T47D (cell line): ENCODE measurements around the gene ALG3.
A peak's percentile ranks its signal among the peaks of the same experiment; 100 is the strongest.

Experiments used
- DNase-seq, 2 experiments: peaks; one replicate each; pipeline versions ENCODE4 v3.0.0 to v3.0.0-alpha.2; 2011 to 2012; ENCODE audit warnings: low read depth in 1 of 2, low spot score in 1 of 2
- JUND ChIP-seq: IDR thresholded peaks from 2 replicates; pipeline ENCODE4 v1.6.1; 2012; ENCODE audit warnings: low read depth
- in situ Hi-C: cut with HindIII; loops from 2 replicates; pipeline ENCODE4 v1.10.0; 2016; ENCODE audit warnings: low sequenced_read_pairs, low pct_unique_long_range_greater_than_20kb

Gene ALG3

DNA sequence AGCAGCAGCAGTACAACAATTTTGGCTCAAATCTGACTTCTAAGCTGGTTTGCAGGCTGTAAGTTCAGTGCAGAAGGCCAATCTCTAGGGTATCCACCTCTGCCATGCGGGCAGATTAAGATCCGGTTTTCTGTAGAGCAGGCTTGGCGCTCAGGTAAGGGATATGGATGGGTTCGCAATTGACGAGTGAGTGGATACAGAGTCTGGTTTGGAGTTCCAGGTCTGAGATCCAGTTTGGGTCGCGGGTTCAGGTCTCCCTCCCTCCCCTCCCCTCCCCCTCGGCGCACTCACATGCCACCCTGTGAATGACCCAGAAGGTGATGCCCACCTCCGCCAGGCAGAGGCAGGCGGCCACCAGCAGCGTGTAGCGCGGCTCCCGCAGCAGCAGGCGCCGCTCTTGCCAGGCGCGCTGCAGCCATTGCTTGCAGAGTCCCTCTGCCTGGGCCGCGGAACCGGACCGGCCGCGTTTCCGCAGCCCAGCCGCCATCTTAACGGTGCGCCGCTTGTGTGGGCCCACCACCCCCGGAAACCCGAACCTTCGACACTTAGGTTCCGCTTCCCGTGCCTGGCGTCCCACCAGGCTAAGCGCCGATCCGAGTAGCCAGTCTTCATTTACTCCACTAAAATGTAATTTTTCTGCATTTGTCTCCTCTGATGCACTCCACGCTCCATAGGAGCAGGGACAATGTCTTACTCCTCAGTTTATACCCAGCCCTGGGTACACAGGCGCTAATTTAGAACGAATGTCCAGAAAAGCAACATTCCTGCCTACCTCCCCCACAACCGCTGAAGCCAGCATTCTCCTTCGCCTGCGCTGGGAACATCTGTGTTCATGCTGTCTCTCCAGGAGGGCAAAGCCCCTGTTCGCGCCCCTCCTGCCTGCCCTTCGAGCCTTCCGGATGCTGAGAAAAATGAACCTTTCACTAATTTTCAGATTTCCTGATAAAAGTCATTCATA is at the start of gene ALG3:
TSS of gene ALG3 (minus strand) at position 509 of the 958 bp plus-strand sequence. CDS start at position 487, 22 bp downstream.
- TF ChIP-seq JUND, result no peak
- DNase-seq, result peak; percentile 92 to 97
- in situ Hi-C loops, result no loop called here

DNA sequence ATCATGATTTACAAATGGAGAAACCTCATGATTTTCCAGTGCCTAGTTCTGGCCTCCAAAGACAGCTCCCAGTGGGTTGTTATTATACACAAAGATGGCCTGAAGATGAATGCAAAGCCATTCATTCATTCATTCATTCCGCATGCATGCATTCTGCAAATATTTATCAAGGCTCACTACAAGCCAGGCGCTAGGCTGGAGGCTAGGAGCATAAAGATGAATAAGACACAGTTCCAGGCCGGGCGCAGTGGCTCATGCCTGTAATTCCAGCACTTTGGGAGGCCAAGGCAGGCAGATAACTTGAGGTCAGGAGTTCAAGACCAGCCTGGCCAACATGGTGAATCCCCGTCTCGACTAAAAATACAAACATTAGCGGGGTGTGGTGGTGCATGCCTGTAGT is 47.9 kb upstream of the ALG3 start:
- peak; percentile 31 to 70 for DNase-seq
- in situ Hi-C loops, result no loop called here
- TF ChIP-seq JUND, result no peak

DNA sequence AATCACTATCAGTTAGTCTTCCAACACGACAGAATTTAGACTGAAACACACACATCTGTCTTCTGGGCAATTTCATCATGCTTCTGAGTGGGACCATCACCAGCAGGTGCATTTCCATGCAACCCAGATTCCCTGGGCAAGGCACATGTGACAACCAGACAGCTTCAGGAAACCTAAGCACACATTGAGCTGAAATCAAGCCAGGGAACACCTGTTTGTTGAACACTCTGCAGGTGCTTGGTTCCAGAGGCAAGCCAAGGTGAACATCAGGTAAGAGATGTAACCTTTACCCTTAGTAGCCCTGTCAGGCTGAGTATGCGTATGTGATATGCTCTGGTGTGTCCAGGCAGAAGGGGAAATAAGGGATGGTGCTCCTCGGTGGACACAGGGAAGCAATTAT is 47.0 kb upstream of the ALG3 start:
- in situ Hi-C loops, result no loop called here
- peak in 1 of 2 experiments; percentile 15 for DNase-seq
- no peak for TF ChIP-seq JUND

DNA sequence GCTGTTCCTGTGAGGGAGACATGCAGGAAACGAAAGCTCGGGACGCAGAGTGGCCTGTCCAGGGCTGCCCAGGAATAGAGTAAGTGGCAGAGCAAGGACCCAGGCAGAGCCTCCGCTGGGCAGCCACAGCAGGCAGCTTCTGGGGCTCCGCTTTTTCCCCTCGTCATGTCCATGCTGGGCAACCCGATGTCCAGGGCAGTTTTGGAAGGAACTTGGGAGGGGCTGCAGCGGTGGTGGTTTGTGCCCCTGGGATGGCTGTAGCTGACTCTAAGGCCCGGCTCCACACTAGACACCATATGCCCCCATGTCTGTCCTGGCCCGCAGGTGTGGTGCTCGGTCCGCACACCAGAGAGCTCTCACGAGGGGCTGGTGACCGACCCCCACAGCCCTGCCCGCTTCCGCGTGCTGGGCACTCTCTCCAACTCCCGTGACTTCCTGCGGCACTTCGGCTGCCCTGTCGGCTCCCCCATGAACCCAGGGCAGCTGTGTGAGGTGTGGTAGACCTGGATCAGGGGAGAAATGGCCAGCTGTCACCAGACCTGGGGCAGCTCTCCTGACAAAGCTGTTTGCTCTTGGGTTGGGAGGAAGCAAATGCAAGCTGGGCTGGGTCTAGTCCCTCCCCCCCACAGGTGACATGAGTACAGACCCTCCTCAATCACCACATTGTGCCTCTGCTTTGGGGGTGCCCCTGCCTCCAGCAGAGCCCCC is 43.1 kb upstream of the ALG3 start:
- DNase-seq, result no peak
- in situ Hi-C loops, result no loop called here
- no peak for TF ChIP-seq JUND

DNA sequence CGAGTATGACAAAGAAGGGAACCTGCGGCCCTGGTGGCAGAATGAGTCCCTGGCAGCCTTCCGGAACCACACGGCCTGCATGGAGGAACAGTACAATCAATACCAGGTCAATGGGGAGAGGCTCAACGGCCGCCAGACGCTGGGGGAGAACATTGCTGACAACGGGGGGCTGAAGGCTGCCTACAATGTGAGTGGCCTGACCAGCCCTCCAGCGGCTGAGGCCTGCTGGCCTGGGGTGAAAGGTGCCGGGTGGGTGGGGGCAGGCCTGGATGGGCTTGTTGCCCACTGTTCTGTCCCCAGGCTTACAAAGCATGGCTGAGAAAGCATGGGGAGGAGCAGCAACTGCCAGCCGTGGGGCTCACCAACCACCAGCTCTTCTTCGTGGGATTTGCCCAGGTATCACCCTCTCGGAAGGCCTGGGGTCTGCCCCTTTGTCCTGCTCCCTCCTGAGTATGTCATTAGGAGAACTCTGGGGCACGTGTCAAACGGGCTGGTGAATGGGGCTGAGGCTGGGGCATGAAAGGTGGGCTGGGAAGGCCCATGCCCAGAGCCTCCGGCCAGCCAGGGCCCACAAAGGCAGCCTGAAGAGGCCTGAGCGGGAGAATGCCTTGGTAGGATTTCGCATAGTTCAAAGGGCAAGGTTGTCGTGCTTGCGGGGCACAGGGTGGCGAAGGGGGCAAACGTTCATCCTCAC is 42.4 kb upstream of the ALG3 start:
- TF ChIP-seq JUND, result no peak
- in situ Hi-C loops, result no loop called here
- peak in 1 of 2 experiments; percentile 10 for DNase-seq

DNA sequence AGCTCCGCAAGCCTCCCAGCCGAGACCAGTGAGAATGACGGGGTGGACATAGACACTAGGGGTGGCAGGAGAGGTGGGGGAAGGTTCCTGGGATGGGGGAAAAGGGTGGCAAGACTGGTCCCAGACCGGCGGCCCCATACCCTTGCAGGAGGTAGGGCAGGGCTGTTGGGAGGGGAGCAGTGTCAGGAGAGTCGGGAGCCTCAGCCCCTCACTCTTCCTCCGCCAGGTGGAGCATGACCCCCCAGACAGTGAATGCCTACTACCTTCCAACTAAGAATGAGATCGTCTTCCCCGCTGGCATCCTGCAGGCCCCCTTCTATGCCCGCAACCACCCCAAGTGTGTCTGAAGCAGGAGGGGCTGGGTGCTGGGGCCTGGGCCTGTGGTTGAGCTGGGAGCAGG is 41.6 kb upstream of the ALG3 start:
- in situ Hi-C loops, result no loop called here
- TF ChIP-seq JUND, result no peak
- DNase-seq, result peak in 1 of 2 experiments; percentile 1

DNA sequence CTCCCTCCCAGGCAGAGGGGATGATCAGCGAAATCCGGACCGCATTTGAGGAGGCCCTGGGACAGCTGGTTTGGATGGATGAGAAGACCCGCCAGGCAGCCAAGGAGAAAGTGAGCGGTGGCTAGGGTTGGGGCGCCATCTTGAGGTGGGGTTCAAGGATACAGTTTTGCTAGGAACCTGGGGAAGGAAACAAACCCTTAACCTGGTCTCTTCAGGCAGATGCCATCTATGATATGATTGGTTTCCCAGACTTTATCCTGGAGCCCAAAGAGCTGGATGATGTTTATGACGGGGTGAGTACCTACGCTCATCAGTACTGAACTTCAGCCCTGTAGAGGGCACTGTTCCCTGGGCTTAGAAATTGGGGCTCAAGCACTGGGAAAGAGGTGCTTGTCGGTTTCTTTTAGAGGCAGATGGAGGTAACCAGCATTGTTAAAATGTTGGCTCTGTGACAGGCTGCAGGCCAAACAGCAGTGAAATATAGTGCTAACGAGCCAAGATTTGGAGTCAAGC is 40.7 kb upstream of the ALG3 start:
- in situ Hi-C loops, result no loop called here
- no peak for TF ChIP-seq JUND
- peak; percentile 86 to 96 for DNase-seq

DNA sequence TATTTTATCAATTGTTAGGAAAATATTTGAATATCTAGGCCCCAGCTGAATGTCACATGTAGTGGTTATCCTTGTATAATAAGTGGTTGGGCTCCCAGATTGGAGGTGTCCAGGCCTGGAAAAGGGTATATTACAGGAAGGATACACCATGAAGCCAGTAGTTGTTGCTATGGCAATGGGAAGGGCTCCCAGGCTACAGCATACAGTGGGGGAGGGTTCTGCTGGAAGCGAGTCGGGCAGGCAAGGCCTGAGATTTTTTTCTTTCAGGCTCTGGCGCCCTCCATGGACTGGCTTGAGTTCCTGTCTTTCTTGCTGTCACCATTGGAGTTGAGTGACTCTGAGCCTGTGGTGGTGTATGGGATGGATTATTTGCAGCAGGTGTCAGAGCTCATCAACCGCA is 35.9 kb upstream of the ALG3 start:
- in situ Hi-C loops, result no loop called here
- peak; percentile 95 to 100 for DNase-seq
- no peak for TF ChIP-seq JUND

DNA sequence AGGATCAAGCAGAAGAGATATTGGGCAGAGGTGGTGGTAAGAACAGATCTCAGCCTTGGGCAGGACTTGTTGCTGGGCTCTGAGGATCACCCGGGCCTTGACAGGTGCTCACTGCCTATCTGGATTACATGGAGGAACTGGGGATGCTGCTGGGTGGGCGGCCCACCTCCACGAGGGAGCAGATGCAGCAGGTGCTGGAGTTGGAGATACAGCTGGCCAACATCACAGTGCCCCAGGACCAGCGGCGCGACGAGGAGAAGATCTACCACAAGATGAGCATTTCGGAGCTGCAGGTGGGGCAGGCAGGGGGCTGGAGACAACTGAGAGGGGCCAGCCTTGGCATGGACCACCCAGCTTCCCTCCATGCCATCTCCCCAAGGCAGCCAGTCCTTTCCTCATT is 34.9 kb upstream of the ALG3 start:
- in situ Hi-C loops, result no loop called here
- DNase-seq, result no peak
- no peak for TF ChIP-seq JUND

DNA sequence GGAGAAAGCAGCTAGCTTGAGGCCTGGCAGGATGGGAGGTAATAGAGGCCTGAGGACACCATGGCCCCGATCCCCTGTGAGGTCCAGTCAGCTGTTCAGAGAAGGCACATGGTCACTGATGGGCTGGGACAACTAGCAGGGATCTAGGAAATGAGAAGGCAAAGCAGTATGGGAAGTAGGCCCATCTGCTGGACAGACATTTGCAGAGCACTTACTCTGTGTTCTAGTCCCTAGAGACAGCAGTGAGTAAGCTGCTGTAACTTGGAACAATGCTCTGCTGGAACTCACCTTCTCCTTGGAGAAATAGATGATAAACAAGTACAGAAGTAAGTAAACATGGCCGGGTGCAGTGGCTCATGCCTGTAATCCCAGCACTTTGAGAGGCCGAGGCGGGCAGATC is 34.2 kb upstream of the ALG3 start:
- peak; percentile 26 to 57 for DNase-seq
- in situ Hi-C loops, result no loop called here
- no peak for TF ChIP-seq JUND

DNA sequence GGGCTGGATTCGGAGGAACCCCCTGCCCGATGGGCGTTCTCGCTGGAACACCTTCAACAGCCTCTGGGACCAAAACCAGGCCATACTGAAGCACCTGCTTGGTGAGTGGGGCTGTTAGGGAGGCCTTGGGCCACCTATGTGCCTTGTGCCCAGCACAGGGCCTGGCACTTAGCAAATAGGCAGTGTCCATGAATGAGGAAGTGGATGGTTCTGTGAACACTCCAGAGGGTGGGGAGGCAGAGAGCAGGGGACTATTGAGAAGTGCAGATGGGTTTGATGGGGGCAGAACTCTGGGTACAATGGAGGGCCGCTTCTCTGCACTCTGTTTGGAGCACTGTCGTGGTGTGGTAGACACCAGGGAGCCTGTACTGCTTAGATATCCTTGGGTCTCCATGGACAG is 28.6 kb upstream of the ALG3 start:
- TF ChIP-seq JUND, result no peak
- in situ Hi-C loops, result no loop called here

DNA sequence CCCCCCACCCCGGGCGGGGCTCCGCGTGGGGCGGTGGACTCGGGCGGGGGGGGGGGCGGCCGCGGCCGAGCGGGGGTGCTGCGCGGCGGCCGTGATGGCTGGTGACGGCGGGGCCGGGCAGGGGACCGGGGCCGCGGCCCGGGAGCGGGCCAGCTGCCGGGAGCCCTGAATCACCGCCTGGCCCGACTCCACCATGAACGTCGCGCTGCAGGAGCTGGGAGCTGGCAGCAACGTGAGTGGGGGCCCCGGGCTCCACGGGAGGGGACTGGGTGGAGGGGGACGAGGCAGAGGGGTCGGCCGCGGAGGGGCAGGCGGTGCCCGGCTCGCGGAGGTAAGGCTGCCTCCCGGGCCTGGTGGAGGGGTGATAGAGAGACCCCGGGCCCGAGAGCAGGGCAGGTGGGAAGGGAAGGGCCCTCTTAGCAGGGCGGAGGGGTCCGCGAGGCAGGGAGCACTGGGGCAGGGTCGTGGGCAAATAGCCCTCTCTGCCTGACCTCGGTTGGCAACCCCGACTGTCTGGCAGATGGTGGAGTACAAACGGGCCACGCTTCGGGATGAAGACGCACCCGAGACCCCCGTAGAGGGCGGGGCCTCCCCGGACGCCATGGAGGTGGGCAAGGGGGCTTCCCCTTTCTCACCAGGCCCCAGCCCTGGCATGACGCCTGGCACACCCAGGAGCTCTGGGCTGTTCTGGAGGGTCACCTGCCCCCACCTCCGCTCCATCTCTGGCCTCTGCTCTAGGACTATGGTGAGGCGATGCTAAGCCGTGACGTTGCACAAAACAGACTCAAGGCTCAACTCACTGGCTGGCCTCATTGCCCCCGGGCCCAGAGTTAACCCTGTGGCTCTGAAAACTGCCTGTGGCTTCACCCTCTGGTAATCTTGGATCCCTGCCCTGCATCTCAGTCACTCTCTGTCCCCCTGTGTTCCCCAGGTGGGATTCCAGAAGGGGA is 27.5 kb upstream of the ALG3 start, which contains the start of gene ECE2:
TSS of gene ECE2 (plus strand) at position 62 of the 950 bp plus-strand sequence. CDS start at position 194, 132 bp downstream.
- in situ Hi-C loops, result no loop called here

More for the DNA sequence above, 28.6 kb upstream of the ALG3 start:
- DNase-seq, result no peak

More for the DNA sequence above, 27.5 kb upstream of the ALG3 start, which contains the start of gene ECE2:
- no peak for DNase-seq
- TF ChIP-seq JUND, result no peak
